ENCODE measurements around the gene GNB5.

Gene GNB5

DNA sequence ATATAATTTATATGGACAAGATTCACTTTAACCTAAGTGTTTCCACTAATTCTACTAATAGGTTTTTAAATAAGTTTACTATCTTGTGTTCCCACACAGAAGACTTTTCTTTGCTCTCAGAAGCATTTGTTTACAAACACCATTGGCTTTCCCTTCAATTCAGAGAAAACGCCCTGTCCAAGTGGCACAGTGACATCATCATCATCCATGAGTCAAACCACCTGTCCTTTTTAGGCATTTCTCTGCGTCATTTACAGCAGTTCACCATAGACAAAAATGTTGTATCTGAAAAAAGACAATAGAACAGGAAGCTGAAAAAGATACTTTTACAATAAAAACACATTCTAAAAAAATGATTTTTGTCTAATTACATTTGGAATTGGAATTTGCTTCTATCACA lies 69.3 kb downstream of the GNB5 start:
- no peak for DNase-seq (ENCODE audit: extremely low read depth, low read depth)
- H3K4me3 ChIP-seq (replicated peaks; ENCODE audit: low read depth, low read length) = no peak overlapping the region
- TF ChIP-seq, protein P1, sequence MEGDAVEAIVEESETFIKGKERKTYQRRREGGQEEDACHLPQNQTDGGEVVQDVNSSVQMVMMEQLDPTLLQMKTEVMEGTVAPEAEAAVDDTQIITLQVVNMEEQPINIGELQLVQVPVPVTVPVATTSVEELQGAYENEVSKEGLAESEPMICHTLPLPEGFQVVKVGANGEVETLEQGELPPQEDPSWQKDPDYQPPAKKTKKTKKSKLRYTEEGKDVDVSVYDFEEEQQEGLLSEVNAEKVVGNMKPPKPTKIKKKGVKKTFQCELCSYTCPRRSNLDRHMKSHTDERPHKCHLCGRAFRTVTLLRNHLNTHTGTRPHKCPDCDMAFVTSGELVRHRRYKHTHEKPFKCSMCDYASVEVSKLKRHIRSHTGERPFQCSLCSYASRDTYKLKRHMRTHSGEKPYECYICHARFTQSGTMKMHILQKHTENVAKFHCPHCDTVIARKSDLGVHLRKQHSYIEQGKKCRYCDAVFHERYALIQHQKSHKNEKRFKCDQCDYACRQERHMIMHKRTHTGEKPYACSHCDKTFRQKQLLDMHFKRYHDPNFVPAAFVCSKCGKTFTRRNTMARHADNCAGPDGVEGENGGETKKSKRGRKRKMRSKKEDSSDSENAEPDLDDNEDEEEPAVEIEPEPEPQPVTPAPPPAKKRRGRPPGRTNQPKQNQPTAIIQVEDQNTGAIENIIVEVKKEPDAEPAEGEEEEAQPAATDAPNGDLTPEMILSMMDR (IDR thresholded peaks at IDR 0.05; ENCODE audit: low read depth, low read length, missing control alignments) = no peak

DNA sequence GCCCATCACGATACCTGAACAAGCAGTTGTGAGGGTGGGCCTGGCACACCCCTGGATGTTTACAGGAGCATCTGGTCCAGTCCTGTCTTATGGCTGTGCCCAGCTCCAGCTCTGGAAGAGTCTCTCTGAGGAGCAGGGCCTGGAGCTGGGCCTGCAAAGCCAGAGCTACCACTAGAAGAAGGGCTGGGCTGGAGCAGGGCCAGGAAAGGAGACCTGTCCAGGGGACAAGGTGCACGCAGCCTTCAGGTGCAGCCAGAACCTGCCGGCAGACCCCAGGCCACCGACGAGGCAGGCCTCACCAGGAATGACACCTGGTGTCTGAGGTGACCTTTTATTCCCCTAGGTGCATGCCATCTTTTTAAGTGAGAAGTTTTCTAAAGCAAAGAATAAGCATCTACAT lies 70.2 kb downstream of the GNB5 start:
- TF ChIP-seq, protein P1 (IDR thresholded peaks at IDR 0.05; ENCODE audit: low read depth, low read length, missing control alignments) = no peak
- no peak overlapping the region for H3K4me3 ChIP-seq (replicated peaks; ENCODE audit: low read depth, low read length)
- no peak for DNase-seq (ENCODE audit: extremely low read depth, low read depth)

DNA sequence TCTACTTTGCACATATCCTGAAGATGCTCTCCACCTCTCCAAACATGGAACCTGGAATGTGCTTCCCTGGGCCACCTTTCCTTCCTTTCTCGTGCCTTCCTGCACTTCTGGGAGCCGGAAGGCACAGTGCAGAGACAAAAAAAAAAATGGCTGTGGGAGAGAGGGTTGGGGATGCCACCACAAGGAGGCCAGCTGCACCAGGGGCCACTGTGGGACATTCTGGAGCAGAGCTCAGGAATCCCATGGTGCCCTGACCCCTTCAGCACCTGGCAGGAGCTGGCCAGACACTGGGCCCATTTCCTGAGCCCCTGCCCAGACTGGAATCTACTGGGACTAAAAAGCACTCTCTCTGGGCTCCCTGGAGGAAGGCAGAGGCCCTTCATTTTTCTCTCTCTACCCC lies 70.7 kb downstream of the GNB5 start:
- DNase-seq (ENCODE audit: extremely low read depth, low read depth) = no peak
- TF ChIP-seq, protein P1 (IDR thresholded peaks at IDR 0.05; ENCODE audit: low read depth, low read length, missing control alignments) = no peak
- no peak overlapping the region for H3K4me3 ChIP-seq (replicated peaks; ENCODE audit: low read depth, low read length)

DNA sequence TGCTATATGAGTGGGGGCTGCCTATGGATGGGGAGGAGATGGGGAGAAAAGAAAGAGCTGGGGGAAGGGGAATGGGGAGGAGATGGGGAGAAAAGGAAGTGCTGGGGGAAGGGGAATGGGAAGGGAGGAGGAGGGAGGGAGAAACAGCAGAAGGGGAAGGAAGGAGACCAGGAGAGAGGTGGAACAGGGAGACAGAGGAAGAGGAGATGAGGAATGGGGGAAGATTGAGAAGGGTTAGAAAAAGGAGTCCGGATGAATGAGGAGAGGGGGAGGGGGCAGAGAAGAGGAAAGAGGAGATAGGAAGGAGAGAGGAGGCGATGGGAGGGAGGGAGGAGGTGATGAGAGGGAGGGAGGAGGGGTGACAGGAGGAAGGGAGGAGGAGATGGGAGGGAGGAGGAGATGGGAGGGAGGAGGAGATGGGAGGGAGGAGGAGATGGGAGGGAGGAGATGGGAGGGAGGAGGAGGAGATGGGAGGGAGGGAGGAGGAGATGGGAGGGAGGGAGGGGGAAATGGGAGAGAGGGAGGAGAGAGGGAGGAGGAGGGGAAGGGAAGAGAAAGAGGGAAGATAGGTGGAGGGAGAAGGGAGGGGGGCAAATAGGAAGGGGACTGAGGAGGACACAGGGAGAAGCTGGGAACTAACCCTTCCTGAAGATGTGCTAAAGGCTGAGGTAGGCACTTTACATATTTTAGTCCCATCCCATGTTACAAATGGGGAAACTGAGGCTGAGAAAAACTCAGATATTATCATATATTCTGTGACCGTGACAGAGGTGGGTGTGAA lies 72.0 kb downstream of the GNB5 start:
- no peak for DNase-seq (ENCODE audit: extremely low read depth, low read depth)
- no peak overlapping the region for H3K4me3 ChIP-seq (replicated peaks; ENCODE audit: low read depth, low read length)

DNA sequence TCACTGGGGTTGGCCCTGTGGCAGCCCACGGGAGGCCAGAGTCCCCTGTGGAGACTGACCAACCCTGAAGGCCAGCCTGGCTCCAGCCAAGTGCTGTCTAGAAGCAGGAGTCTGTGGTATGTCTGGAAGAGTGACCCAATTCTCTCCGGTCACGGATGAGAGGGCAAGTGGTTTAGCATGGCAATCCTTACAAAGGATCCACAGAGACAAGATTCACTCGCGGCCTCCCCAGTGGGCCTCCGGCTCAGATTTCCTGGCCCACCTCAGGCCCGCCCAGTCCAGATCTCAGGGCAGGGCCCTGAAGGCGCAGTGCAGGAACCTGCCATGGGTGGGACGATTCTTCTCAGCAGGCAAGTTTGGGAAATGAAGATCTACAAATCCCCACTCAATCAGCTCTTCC lies 73.6 kb downstream of the GNB5 start:
- H3K4me3 ChIP-seq (replicated peaks; ENCODE audit: low read depth, low read length) = no peak overlapping the region
- TF ChIP-seq, protein P1 (IDR thresholded peaks at IDR 0.05; ENCODE audit: low read depth, low read length, missing control alignments) = no peak
- no peak for DNase-seq (ENCODE audit: extremely low read depth, low read depth)

More for the DNA sequence above, 72.0 kb downstream of the GNB5 start:
- TF ChIP-seq, protein P1 (IDR thresholded peaks at IDR 0.05; ENCODE audit: low read depth, low read length, missing control alignments) = no peak

DNA sequence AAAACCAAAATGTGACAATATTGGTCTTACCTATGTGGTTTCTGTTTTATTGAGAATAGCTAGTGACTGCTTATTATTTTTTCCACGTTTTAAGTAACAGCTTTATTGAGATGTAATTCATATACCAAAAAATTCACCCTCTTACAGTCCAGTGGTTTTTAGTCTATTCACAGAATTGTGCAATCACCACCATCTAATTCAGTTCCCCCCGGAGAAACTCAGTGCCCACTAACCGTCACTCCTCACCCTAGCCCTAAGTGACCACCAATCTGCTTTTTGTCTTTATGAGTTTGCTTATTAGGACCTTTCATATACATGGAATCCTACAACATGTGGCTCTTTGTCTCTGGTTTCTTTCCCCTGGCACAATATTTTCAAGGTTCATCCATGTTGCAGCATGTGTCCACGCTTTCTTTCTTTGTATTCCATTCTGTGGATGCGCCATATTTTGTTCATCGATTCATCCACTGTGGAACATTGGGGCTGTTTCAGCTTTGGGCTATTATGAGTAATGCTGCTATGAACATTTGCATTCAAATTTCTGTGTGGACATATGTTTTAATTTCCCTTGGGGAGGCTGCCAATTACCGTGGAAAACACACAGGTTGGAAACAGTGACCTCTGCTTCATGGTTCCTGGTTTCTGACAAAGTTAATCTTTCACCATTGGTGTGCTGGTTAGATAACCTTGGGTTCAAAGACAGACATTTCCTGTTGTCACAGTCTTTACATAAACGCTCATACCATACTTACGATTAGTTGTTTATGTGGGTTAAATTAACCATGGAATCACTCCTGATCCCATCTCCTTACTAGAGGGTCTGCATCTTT lies 75.4 kb downstream of the GNB5 start:
- no peak overlapping the region for H3K4me3 ChIP-seq (replicated peaks; ENCODE audit: low read depth, low read length)
- TF ChIP-seq, protein P1 (IDR thresholded peaks at IDR 0.05; ENCODE audit: low read depth, low read length, missing control alignments) = no peak

More for the DNA sequence above, 75.4 kb downstream of the GNB5 start:
- no peak for DNase-seq (ENCODE audit: extremely low read depth, low read depth)
